HG03280 (cell line): Measurements from ENCODE around the gene TEX29.

Source experiments
- ATAC-seq: cut with Tn5 transposase; IDR thresholded peaks from one replicate; pipeline ENCODE4 v1.9.1; 2021; ENCODE audit warnings: mild to moderate bottlenecking, moderate library complexity; ENCODE audit not compliant: unreplicated experiment

The TEX29 gene

DNA sequence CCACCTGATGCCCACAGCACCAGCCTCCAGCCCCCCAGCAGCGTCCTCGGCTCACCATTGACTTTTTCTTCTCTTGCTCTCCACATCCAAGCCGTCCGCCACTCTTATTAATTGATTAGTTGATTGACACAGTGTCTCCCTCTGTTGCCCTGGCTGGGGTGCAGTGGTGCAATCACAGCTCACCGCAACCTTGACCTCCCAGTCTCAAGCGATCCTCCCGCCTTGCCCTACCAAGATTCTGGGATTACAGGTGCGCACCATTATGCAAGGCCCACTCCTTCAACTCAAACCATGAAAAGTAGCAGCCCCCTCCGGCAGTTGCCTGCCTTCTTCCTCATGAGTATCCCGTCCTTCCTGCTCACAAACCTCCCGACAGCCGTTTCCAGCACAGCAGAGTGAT is 921 bp upstream of the TEX29 start:
- ATAC-seq: no peak

DNA sequence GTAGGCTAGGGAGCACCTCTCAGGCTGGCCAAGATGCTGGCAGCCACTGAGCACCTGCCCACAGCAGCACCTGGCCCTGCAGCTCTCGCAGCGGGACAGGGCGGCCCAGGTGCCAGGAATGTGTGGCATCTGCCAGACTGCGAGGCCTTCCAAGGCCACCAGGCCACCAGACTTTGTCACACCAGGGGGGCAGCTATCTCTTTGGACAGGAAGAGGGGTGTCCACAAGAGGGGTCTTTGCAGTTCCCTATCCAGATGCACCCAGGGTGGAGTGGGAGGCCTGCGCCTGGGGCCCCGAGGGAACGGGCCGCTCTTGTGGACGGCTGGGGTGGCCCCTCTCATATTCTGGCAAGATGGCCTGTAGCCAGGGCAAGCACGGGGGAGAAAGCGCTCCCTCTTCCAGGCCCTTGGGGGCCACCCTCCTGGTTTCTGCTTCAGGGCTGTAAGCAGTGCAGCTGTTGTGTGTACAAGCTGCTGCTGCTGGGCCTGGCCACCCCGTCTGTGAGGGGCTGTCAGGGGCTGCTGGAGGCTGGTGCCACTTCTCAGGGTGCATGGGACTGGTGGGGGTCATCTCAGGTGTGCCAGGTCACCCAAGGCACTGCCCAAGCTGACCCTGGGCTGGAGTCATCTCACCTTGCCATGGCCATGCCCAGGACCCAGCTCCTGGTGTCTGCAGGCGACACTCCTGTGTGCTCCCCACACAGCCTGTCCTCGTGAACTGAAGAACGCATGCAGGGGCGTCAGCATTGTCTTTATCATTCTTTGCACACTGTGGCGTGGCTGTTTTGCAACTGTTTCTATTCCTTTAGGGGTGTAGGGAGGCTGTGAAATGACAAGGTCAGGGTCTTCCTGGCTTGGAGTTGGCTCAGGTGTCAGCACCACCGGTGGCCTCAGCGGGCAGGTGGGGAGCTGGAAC is 1.8 kb downstream of the TEX29 start:
- no peak for ATAC-seq

DNA sequence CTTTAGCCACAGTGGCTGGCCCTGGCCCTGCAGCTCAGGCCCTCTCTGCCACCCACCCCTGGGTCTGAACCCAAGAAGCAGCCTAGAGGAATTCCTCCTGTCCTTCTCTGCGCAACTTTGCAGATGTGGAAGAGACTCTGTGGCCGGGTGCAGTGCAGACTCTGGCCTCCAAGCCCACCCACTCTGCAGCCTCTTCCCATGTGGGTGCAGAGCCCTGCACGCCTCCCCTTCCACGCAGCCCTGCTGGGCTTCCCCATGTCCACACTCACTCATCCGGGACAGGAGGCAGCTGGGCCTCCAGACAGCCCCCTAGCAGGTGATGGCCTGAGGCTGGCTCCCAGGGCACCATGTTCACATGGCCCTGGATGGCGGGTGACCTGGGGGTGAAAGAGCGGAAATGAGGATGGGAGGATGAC is 2.5 kb downstream of the TEX29 start:
- ATAC-seq: no peak

DNA sequence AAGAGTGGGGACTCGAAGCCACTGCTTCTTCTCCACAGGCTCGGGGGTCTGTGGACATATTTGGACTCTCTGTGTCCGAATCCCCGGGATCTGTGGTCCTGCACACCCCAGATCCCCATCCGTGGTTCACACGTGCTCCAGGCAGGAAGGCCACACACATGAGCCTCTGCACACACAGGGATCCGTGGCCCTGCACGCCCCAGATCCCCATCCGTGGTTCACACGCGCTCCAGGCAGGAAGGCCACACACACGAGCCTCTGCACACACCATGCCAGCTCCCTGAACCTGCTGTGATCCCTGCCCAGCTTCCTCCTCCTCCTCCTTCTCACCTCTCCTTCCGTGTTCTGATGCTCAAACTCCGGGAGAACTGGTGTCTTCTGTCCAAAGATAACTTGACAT is 3.1 kb downstream of the TEX29 start:
- ATAC-seq: no peak

DNA sequence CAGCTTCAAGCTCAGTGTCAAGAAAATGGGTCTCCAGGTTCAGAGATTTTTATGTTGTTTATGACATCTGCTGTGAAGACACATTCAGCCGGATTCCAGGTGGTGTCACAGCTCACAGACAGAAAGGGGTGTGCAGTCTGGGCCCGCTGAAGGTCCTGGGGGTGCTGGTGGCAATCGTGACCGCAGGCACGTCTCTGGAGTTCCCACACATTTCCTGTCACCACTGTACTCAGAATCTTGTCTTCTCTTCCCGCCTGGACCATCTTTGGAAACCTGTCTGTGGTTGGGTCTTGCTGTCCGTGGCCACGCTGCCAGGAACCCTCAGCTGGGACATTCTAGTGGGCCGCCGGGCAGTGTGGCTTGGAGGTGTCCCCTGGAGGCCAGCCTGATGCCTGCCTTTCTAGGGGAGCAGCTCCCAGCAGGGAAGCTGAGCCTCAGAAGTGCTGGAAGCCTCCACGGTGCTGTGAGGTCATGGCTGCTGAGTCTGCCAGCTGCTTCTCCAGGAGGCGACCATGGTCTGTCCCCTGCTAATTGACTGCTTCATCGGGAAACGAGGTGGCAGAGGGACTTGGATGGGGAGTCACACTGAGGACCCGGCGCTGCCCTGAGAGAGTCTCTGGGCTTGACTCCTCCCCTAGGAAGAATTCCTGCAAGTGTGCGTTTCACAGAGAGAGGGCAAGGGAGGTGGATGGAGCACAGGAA is 3.7 kb downstream of the TEX29 start:
- ATAC-seq: no peak

DNA sequence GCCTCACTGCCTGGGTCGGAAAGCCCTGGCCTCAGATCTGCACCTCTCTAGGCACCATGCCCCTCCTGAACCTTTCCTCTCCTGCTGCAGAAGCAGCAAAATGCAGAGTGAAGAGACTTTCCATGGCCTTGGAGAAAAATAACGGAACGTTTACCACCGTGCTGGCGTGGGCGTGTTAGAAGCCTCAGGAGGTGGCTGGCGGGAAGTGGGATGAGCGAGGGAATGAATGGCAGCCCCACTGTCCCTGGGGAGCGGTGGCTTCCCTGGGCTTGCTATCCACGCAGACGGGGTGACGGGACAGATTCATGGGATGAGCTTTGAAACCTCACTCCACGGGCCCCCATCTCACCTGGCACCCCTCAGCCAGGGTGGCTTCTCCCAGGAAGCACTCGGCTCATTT is 4.3 kb downstream of the TEX29 start:
- no peak for ATAC-seq

DNA sequence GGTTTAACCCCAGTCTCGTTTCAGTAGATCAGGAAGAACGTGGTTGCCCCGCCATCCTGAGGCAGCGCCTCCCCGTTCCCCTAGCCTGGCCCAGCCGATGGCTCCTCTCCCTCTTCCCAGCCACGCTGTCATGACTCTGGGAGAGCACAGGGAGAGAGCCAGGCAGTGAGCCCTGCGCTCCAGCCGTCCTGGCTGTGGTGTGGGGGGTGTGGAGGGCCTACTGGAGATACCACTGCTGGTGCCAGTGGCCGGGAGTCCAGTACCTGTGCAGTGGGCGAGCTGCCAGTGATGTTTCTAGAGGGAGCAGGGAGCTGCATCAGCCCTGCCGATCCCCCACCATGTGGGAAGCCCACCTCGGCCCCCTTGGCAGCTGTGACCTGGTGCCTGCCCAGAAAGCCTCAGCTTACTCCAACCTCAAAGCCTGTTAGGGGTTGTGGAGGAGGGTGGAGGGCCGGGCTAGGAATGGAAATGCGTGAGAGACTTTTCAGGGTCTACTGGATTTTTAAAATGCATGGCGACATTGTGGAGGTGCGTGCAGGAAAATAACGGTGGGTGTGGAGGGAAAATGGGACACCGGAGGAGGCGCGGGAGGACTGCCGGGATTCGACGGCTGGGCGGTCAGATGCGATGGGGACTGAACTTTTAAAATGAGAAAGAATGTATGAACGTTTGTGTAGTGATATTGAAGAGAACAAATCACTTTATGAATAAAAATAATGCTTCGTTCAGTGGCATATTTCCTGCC is 4.9 kb downstream of the TEX29 start:
- no peak for ATAC-seq

DNA sequence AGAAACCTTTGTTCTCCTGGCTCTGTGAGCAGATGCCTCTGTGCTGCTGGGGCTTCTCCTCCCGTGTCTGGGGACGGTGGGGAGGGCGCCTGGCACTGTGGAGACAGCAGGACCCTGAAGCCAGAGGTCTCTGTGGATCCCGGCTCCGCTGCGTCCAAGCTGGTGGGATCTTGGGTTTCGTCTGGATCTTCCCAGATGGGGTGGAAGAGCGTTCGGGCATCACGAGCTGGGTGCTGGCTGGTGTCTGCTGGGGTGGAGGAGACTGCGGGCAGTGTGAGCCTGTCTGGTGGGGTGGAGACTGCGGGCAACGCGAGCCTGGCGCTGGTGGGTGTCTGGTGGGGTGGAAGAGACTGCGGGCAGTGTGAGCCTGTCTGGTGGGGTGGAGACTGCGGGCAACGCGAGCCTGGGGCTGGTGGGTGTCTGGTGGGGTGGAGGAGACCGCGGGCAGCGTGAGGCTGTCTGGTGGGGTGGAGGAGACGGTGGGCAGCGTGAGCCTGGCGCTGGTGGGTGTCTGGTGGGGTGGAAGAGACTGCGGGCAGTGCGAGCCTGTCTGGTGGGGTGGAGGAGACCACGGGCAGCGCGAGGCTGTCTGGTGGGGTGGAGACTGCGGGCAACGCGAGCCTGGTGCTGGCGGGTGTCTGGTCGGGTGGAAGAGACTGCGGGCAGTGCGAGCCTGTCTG is 5.6 kb downstream of the TEX29 start:
- ATAC-seq: no peak

DNA sequence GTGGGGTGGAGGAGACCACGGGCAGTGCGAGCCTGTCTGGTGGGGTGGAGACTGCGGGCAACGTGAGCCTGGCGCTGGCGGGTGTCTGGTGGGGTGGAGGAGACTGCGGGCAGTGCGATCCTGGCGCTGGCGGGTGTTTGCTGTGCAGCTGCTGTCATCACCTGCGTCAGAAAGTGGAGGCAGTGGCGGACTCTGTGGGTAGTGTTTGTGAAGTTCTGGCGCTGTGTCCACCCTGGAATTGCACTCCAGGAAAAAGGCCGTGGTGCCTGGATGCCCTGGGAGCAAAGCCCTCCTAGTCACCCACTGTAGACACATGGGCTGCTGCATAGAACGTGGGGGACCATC is 6.2 kb downstream of the TEX29 start:
- ATAC-seq: no peak

DNA sequence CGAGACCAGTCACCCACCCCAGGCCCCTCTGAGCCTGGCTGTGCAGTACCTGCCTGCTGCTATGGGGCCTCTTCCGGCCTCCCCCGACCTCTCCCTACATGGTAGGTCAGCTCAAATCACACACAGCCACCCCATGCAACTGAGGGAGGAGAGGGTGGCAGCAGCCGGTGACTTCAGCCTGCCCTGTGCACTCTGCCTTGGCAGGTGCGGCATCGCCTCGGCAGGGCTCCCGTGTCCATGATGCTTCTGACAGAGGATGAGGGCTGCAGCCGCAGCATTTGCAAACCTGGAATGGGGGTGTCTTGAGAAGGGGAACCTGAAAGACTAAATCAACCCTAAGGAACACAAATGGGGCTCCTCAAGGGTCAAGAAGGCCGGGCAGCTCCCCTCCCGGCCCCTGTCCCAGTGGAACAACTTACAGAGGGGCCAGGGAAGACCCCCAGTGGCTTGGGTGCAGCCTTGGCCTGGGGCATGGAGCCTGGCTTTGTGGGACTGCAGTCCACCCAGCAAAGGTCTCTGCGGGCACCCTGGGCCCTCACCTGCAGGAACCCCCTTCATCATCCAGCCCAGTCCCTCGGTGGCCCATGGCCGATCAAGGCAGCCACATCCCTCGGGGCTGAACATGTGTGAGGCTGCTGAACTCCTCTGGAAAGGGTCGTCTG is 6.7 kb downstream of the TEX29 start:
- ATAC-seq: no peak

DNA sequence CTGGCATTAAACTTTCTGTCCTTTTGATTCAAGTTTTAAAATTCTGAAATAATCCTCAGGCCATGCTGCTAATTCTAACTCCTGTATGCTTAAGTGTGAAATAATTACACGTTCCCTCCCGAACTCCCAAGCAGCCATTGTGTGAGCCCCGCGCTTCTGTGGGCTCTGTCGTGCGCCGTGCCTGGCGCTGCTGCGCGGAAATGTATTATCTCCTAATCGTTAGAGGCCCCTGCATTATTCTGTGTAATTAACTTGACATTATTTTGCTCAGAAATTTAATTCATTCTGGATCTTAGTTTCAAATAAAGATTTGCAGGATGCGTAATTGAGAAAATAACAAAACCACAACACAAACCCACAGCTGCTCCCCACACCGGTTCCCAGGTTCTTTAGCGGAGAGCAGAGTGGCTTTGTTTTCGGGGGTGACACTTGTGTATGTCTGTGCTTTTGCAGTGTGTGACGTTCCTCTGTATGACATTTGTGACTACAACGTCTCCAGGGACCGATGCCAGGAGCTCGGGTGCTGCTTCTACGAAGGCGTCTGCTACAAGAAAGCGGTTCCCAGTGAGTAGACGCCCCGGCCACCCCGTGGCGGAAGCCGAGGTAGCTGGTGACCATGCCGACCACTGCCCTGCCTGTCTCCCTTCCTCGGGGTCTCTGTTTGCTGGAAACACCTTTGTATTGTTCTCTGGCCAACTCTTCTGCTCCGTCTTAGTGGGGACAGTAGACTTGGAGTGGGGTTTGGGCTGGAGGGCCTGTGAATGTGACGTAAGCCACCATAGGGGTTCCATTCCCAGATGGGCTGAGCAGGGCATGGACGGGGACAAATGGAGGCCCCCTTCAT is 7.5 kb downstream of the TEX29 start:
- no peak for ATAC-seq

DNA sequence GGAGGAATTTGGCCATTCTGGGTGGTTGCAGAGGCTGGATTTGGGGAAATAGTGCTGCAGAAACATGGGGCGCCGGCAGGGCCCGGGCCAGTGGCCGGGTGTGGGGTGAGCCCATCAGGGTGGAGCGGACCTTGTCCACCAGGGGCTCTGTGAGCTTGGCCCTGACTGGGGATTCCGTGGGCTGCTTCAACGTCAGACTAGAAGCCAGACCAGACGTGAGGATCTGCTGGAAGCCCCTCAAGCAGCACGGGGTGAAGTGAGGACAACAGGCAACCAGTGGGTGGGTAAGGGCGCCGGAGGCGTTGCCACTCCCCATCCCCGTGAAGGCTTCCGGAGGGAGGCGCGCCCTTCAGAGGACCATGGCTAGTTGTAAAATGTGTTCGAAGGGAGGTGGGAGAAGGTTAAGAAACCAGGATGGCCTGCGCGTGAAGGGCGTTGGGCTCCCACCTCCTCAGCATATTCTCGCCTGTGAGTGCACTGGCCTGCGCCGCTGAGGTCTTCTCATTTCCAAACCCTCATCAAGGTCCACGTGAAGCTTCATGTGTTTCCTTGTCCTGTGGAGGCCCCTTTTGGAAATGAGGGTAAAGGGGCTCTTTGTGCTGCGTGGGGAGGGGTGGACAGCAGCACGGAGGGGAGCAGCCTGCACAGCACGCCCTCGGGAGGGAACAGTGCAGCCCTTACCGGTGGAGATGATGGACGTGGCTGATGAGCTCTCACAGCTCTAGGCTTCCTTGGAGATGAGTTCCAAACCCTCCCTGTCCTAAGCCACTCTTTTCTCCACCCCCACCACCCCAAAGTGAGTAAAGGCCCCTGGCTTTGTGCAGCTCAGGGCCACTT is 8.3 kb downstream of the TEX29 start:
- ATAC-seq: no peak

DNA sequence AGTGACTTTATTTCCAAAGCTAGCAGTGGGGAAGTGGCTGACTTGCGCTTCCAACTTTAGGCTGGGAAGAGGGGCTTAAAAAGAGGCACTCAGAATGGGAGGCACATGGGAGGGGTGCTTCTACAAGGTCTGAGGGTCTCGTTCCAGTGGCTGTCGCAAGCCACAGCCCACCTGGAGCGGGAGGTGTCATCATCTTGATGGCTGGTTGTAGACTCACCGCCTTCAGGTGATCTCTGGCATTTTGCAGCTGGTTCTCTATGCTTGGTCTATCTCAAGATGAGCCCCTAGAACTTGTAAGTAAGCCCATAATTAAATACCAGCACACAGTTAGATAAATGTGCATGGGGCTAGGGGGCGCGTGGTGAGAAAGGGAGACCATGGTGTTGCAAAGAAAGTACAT is 9.2 kb downstream of the TEX29 start:
- ATAC-seq: no peak

DNA sequence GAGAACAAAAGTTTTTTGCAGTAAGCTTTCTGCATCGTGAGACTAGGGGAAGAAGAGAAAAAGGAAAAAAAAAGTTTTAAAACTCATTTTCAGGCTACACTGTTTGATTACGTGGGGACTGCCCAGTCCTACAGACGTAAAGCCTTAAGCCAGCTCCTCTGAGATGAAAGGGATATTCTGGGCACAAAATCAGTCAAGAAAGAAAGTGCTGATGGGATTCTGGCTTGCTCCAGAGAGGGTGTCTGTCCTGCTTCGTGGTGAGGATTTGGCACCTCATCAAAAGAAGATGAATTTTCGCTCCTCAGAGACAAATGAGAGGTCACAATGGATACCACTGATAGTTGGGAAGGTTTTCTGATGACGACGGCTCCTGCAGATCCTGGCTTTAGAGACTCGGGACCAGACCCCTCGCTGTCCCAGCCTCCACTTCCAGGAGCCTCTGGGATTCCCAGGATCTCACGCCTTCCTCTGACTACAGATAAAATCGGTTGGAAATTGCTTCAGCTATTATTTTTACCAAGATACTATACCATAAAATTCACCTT is 9.7 kb downstream of the TEX29 start:
- ATAC-seq: no peak

DNA sequence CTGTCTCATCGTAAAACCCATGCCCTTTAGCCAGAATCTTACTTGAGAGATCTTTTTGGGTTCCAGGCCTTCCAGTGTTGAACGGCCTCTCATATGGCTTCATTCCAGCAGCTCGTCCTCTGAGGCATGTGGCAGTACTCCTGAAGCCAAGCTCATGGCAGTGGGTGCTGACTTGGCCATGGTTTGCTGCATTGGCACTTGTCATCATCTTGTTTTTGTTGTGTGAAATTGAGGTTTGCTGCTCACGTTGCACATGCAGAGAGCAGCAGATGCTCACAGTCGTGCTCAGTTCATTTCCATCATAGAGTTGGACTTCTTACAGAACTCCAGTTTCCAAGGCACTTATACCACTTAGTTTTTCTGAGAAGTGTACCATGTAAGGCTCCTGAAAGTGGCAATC is 14.9 kb downstream of the TEX29 start:
- no peak for ATAC-seq

DNA sequence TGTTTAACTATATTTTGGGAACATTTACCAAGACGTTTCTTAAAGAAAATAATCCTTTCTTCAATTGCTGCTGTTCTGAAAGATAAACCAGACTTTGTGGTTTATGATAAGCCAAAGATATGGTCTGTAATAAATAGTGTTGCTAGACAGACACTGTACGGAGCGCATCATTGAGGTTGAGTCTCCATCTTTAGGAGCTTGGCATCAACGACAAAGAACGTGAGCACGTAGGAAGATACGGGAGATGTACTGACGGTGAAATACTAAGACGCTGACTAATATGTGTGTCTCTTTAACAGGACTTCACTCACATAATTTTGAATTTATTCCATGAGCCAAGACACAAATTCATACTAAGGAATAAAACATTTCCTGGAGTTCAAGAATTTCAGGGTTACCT is 16.2 kb downstream of the TEX29 start:
- ATAC-seq: no peak

DNA sequence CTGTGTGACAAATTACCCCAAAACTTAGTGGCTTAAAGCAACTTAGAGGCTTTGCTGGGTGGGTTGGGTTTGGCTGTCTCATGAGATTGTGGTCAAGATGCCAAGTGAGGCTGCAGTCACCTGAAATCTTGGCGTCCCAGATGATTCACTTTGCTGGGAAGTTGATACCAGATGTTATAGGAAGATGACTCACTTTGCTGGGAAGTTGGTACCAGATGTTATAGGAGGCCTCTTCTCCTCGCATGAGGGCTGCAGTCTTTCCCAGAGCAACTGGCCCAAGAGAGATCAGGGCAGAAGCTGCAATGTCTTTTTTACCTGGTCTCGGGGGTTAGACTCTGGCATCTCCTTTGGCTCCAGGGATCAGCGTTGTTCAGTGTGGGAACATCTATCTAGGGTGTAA is 16.8 kb downstream of the TEX29 start:
- no peak for ATAC-seq

DNA sequence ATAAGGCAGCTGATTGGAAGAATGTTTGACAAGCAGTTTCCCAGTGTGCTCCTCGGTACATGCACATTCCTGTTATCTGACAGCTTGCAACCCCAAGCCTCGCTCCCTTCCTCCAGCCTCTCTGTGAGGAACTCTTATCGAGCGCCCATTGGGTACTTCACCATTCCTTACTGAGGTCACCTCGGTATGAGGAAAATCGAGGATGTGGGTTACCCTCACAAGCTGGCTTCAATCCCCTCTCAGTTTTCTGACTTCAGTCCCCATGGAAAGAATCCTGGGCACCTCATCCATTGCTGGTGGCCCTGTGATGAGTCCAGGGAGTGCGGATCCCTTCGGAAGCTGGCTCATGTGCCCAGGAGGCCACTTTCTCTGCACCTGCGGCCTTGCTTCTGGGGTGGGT is 17.3 kb downstream of the TEX29 start:
- ATAC-seq: no peak

DNA sequence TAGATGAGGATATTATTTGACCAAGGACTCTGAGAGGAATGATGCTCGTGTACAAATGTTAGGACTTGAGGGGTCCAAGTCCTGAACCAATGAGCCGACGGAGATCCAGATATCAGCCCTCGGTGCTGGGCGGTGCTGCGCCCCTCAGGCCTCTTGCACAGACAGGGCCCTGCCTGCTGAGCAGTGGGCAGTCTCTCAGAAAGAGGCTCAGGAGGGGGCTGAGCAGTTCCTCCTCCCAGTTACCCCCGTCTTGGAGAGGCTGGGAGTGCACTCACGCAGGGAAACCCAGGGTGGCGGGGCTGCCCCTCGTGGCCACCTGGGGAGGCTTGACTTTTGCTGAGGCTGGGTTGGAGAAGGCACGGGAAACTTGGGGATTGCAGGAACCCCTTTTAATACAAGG is 18.4 kb downstream of the TEX29 start:
- ATAC-seq: no peak
